ENCODE measurements around the gene ARID1B.

- no peak for TF ChIP-seq CTCF (conservative IDR thresholded peaks at IDR 0.05; ENCODE audit: low read depth, low read length)
- TF ChIP-seq EZH2 (IDR thresholded peaks at IDR 0.05; ENCODE audit: low read length, unreplicated experiment) = no peak
- no peak for TF ChIP-seq EZH2phosphoT487 (IDR thresholded peaks at IDR 0.05; ENCODE audit: borderline replicate concordance, low read length)
Observed at GRCh38 chr6:157255079-157255478, 477.9 kb downstream of the ARID1B start.
